RWPE1 (cell line): ENCODE measurements around the gene LIN7C.

ENCODE experiments used
- CTCF ChIA-PET: fragments of 350-600 bp; sonication (Branson Sonifier 250); formaldehyde crosslinking; extraction: SDS; loops from one replicate; lab custom pipeline; 2021; lab: Yijun Ruan, JAX
- POLR2A ChIA-PET: fragments of 400-600 bp; formaldehyde crosslinking; extraction: SDS; loops from one replicate; lab custom pipeline; 2020; ENCODE audit warnings: antibody characterized with exemption; ENCODE audit not compliant: low non-redundant PET; lab: Yijun Ruan, JAX
- DNase-seq: peaks from one replicate; pipeline ENCODE4 v3.0.0; 2012; ENCODE audit warnings: low spot score
- H3K27ac ChIP-seq: fragments of 450-650 bp; 2 replicates; pipeline ENCODE4 v1.5.1; 2017
- TF ChIP-seq, protein P1 (sequence below): fragments of 450-650 bp; conservative IDR thresholded peaks from 2 replicates; pipeline ENCODE4 v1.5.1; 2017; ENCODE audit warnings: low read depth, mild to moderate bottlenecking

LIN7C gene

DNA sequence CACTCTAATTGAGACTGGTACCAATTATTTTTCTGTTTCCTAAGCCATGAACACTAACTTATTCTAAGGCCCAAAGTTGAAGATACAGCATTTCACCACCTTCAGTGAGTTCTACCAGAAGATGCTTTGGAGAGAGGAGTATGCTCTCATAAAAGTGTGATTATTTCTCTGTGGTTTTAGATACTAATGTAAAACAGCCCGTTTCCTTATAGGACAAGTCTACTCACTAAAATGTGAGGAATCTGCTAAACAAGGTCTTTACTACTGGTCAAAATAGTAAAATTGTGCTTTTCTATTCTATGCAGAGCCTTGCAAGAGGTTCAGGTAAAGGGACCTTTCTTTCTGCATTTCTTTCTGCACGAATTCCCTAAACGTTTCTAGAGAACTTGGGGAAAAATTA is 36.4 kb downstream of the LIN7C start:
- CTCF ChIA-PET, result no interaction called here
- TF ChIP-seq, protein P1, sequence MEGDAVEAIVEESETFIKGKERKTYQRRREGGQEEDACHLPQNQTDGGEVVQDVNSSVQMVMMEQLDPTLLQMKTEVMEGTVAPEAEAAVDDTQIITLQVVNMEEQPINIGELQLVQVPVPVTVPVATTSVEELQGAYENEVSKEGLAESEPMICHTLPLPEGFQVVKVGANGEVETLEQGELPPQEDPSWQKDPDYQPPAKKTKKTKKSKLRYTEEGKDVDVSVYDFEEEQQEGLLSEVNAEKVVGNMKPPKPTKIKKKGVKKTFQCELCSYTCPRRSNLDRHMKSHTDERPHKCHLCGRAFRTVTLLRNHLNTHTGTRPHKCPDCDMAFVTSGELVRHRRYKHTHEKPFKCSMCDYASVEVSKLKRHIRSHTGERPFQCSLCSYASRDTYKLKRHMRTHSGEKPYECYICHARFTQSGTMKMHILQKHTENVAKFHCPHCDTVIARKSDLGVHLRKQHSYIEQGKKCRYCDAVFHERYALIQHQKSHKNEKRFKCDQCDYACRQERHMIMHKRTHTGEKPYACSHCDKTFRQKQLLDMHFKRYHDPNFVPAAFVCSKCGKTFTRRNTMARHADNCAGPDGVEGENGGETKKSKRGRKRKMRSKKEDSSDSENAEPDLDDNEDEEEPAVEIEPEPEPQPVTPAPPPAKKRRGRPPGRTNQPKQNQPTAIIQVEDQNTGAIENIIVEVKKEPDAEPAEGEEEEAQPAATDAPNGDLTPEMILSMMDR, result no peak
- POLR2A ChIA-PET, result no interaction called here
- H3K27ac ChIP-seq, result no peak overlapping the region
- DNase-seq, result no peak

- ChIA-PET CTCF (no interaction called here), POLR2A (no interaction called here)
- TF ChIP-seq, protein P1, result no peak
- peak overlapping the region; percentile 45; the same call in 1 of the 2 replicates for H3K27ac ChIP-seq
- DNase-seq, result no peak
These were observed 37.4 kb downstream of the LIN7C start for GRCh38 chr11:27468995-27469695.

DNA sequence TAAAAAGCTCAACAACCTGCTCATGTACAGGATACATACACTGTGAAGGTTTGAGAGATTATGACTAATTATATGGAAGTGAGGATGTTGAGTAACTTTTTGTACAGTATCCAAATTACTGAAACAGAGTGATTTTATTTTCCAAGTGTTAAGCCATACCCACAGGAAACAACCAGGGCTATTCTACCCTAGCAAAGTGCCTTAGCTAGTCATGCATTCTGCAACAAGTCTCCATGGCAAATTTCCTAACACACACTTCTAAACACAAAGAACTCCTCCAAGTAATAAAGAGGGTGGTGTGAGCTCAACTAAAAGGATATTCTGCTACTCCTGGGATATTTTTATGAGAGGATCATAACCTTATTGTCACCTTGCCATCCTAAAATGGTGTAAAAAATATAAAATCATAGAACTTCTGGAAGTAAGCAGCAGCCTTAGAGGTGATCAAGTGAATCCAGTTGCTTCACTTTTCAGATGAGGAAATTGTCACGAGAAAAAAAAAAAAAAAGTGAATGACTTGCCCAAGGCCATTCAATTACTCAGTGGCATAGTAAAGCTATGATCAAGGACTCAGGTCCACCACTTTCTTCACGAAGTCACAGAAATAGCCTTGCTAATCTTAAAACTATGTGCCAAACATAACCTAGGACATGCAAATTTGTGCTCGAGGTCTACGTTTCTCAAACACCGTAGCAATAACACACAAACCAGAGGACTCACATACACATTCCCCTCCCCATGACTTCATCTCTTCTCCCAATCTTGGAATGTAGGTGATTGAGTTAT is 38.2 kb downstream of the LIN7C start:
- POLR2A ChIA-PET, result no interaction called here
- CTCF ChIA-PET, result interaction anchor here (0.5 kb wide), 1 partner anchor 782 kb away, joined by 5 read pairs; no protein-coding TSS in a partner anchor
- DNase-seq, result peak; percentile 65
- H3K27ac ChIP-seq, result no peak overlapping the region
- TF ChIP-seq, protein P1, result no peak

GRCh38 chr11:27467181-27467913 is 39.2 kb downstream of the LIN7C start:
- CTCF ChIA-PET, result interaction anchor here (0.5 kb wide), 1 partner anchor 781 kb away, joined by 5 read pairs; no protein-coding TSS in a partner anchor
- DNase-seq, result no peak
- POLR2A ChIA-PET, result no interaction called here
- TF ChIP-seq, protein P1, result no peak
- H3K27ac ChIP-seq, result peak overlapping the region; percentile 83

DNA sequence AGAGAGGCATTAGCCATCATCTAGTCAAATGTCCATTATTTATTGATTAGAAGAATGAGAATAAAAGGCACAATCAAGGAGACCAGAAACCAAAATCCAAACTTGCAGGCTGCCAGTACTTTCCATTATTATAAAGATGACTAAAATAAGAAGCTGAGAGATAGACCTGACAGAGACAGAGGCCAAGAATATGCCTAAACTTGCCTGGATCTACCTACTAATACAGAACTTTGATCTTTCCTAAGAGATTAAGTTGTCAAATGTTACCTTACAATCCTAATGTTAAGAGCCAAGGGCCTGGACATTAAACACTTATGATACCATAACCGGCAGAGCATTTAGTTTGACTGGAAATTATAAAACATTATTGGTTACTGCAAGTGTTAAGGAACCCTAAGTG is 40.2 kb downstream of the LIN7C start:
- no peak for DNase-seq
- TF ChIP-seq, protein P1, result no peak
- peak overlapping the region; percentile 83 for H3K27ac ChIP-seq
- ChIA-PET POLR2A (no interaction called here), CTCF (no interaction called here)

DNA sequence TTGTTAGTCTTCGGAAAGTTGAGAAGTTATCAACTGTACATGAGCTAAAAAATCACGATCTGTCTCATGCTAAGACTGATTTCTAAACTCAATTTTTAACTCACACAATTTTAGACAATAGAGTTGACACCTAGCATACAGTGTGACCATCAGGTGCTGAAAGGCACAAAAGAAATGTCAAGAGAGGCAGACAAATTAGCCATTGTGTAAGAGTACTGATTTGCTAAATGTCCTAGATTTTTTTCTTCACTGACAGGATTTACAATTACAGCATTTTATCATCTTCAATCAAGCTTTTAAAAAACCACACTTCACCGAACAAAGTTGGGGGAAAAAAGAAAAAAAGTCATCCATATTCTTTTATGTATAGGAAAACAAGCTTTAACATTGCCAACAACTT is 40.9 kb downstream of the LIN7C start:
- TF ChIP-seq, protein P1, result no peak
- H3K27ac ChIP-seq, result no peak overlapping the region
- ChIA-PET POLR2A (no interaction called here), CTCF (no interaction called here)
- no peak for DNase-seq
